Ovary (tissue), 10 donors: ENCODE results near the gene MAP3K7CL. TPM values are rescaled to one million over a fixed set of nuclear protein-coding genes. Genes with fewer than 3 reads are reported as not detected.

Source experiments
- DNase-seq, 5 donors: peaks; one replicate each; pipeline ENCODE4 v3.0.0-alpha.2; 2019 to 2020
- H3K27ac ChIP-seq, 2 donors: fragments of 200-600 bp; one replicate each; pipeline versions ENCODE4 v1.5.1 to v1.8.0; 2019 to 2022
- H3K27me3 ChIP-seq: fragments of 200-600 bp; one replicate; pipeline ENCODE4 v1.8.0; 2022
- H3K36me3 ChIP-seq: fragments of 200-600 bp; sonication (generic); one replicate; pipeline ENCODE4 v1.5.1; 2019
- H3K4me1 ChIP-seq: one replicate; pipeline ENCODE4 v1.8.1; 2013; ENCODE audit warnings: mild to moderate bottlenecking, moderate library complexity; ENCODE audit not compliant: insufficient read depth
- H3K4me3 ChIP-seq: fragments of 200-600 bp; sonication (generic); one replicate; pipeline ENCODE4 v1.5.1; 2017
- H3K9me3 ChIP-seq, 2 donors: fragments of 200-600 bp in 1 of 2; sonication (generic) in 1 of 2; one replicate each; pipeline versions ENCODE4 v1.5.1 to v1.8.1; 2013 to 2019; ENCODE audit warnings: mild to moderate bottlenecking in 1 of 2, moderate library complexity in 1 of 2
- EP300 ChIP-seq: sonication (generic); formaldehyde crosslinking; IDR thresholded peaks from one replicate; pipeline ENCODE4 v1.6.1; 2017; ENCODE audit warnings: antibody characterized with exemption
- POLR2A ChIP-seq: fragments of 450-650 bp; IDR thresholded peaks from one replicate; pipeline ENCODE4 v1.6.1; 2017; ENCODE audit warnings: antibody characterized with exemption, mild to moderate bottlenecking, moderate library complexity
- WGBS, 3 donors: extraction: QIAGEN DNeasy Blood & Tissue Kit in 1 of 3; methylation state at CpG; one replicate each; pipeline versions ENCODE4 v1.1.5 to v1.1.7; 2013 to 2017; 5-methylcytosine and 5-hydroxymethylcytosine counted together
- intact Hi-C, 4 donors: fragments of 100-400 bp; cut with DNase I; formaldehyde crosslinking; loops; one replicate each; pipeline versions ENCODE4 v1.11.0 to v1.15.1; 2022 to 2023
- long read RNA-seq, 3 donors: library from polyadenylated mRNA in 2 of 3; unstranded in 2 of 3; transcript quantifications; one replicate each; pipeline ENCODE4 v2.0.0 and lab custom pipeline, GENCODE V29; 2021 to 2026
- polyA plus RNA-seq, 2 donors: library from polyadenylated mRNA; stranded (reverse); fragments of 200-250 nt in 1 of 2; fragments of 350-450 nt in 1 of 2; fragmentation: Illumina TruSeq in 1 of 2; extraction: RNeasy Lipid Tissue Mini Kit (QIAGEN cat#74804) in 1 of 2; gene quantifications; one replicate each; pipeline ENCODE4 v1.2.3, GENCODE V29; 2013 to 2014
- total RNA-seq, 7 donors: library from RNA; depleted of rRNA in 2 of 7; stranded (reverse); fragments of >200 nt in 2 of 7; fragmentation: NEBNext Ultra II Directional in 3 of 7; extraction: Animal tissue kit (Norgen Biotek cat#: 25700) in 3 of 7; gene quantifications; one replicate each; pipeline versions ENCODE4 v1.1.0 to v1.2.4, GENCODE V29; 2016 to 2023
- TF ChIP-seq, protein P1 (sequence below), 3 donors: fragments of 450-650 bp in 2 of 3; fragments of 200-600 bp in 1 of 3; IDR thresholded peaks; one replicate each; pipeline versions ENCODE4 v1.5.1 to v1.8.0; 2016 to 2022; ENCODE audit warnings: antibody characterized with exemption in 3 of 3, mild to moderate bottlenecking in 1 of 3
- donor health status: DM: no; HTN: no; CAD: no; lungs with moderate emphysema.
- donor health status: DM: no; HTN: no; CAD: no.
- donor health status: Bipolar disorder and iron deficiency.
- donor health status: DM: yes; HTN: yes; CAD: no.
- donor health status: DM: no; HTN: no; CAD: no.
- donor health status: DM: yes; HTN: yes; CAD: no.

The MAP3K7CL gene, protein sequence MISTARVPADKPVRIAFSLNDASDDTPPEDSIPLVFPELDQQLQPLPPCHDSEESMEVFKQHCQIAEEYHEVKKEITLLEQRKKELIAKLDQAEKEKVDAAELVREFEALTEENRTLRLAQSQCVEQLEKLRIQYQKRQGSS
- total RNA-seq (1 to 10 TPM; 3.0 to 8.6 (median 4.4) TPM), polyA plus RNA-seq (10 to 100 TPM in 1 of 2 donors, 1 to 10 TPM in 1; 7.9 to 18.6 TPM)
- long read RNA-seq, donor 1, partial matches to known transcripts: 0 of 11 reads
- long read RNA-seq, donor 1, other reads (novel, unspliced or antisense): 8 of 11 reads
- long read RNA-seq, donor 2: 0 reads
- long read RNA-seq, donor 3, partial matches to known transcripts: 0 of 4 reads
- long read RNA-seq, donor 3, other reads (novel, unspliced or antisense): 4 of 4 reads

DNA sequence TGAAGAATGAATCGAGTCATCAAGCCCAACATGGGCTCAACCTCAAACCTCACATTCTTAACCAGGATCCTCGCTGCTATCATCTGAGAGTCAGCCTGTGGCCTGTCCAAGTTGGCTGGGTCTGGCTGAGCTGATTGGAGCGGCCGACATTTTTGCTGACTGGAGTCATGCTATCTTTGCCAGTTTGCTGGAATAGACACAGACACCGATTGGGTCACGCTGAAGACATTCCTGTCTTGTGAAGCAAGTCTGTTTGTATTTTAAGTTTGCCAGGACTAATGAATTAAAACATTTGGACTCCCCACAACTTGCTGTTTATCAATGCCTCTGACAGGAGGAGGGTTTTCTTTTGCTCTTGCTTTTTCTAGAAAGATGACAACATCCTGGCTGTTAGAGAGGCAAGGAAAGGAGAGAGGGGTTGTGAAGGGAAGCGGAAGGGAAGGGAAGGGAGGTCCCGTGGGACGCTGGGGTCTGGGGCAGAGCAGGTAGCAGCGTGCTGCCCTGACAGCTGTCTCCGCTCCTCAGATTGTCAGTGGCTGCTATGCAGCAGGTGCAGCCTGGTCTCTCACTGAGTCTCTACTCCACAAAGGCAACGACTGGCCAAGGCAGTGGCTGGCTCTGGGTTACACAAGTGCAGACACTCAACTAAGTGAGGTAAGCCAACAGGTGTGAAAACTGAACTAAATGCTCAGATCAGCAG is at the start of gene MAP3K7CL:
Gene MAP3K7CL, plus strand, starts transcription at position 375 of the 700 bp plus-strand sequence. CDS start 2,701 bp downstream, outside the sequence.
- TF ChIP-seq POLR2A: no peak
- TF ChIP-seq, protein P1, sequence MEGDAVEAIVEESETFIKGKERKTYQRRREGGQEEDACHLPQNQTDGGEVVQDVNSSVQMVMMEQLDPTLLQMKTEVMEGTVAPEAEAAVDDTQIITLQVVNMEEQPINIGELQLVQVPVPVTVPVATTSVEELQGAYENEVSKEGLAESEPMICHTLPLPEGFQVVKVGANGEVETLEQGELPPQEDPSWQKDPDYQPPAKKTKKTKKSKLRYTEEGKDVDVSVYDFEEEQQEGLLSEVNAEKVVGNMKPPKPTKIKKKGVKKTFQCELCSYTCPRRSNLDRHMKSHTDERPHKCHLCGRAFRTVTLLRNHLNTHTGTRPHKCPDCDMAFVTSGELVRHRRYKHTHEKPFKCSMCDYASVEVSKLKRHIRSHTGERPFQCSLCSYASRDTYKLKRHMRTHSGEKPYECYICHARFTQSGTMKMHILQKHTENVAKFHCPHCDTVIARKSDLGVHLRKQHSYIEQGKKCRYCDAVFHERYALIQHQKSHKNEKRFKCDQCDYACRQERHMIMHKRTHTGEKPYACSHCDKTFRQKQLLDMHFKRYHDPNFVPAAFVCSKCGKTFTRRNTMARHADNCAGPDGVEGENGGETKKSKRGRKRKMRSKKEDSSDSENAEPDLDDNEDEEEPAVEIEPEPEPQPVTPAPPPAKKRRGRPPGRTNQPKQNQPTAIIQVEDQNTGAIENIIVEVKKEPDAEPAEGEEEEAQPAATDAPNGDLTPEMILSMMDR (IDR thresholded peaks at IDR 0.05): no peak
- H3K27ac ChIP-seq: no peak within 1 kb of the TSS
- no peak within 1 kb of the TSS for H3K4me3 ChIP-seq
- intact Hi-C loops: no loop called here
- no peaks in the 10 kb centered on the region for H3K27me3 ChIP-seq
- DNase-seq: peak in 1 of 5 donors; percentile 28
- H3K36me3 ChIP-seq: no peaks in the 10 kb centered on the region
- 39 to 68% (median 56%) methylated on average over 12 of the region's 12 CpGs for WGBS, 3 donors
- no peaks in the 10 kb centered on the region for H3K9me3 ChIP-seq
- no peaks in the 10 kb centered on the region for H3K4me1 ChIP-seq

DNA sequence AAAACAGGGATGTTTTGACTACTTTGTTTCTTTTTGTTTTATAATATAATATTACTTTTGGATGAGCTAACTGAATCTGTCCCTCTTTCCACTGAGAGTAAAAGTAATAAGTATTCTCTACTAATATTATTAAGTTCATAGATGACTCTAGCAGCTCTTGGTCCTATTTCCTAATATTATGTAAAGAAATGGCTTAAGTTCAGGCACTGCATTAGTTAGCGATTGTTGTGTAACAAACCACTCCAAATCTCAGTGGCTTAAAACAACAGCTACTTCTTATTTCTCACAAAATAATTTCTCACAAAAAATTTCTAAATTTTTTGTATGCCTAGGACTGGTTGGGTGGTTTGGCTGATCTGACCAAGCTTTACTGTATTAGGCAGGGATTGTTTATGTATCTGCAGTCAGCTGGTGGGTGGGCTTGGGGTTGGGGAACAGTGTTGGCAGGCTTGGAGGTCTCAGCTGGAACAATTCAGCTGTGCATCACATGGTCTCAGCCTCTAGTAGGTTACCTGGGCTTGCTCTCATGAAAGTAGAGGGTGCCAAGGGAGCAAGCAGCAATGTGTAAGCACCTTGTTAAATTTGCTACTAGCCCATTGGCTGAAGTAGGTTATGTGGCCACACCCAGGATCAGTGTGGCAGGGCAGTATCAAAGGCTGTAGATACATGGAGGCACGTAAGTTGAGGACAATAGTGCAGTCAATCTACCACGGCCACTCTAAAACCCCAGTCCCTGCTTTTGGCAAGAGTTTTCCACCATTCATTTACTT is 48.2 kb upstream of the MAP3K7CL start:
- H3K36me3 ChIP-seq: no peaks in the 10 kb centered on the region
- no peak overlapping the region for H3K4me3 ChIP-seq
- intact Hi-C loops: no loop called here
- DNase-seq: no peak
- 84 to 95% (median 92%) methylated on average over 3 of the region's 3 CpGs for WGBS, 3 donors
- no peak overlapping the region for H3K27ac ChIP-seq
- H3K9me3 ChIP-seq: no peaks in the 10 kb centered on the region
- H3K27me3 ChIP-seq: no peaks in the 10 kb centered on the region
- peaks cover 10% of the 10 kb centered on the region for H3K4me1 ChIP-seq
- TF ChIP-seq, protein P1 (IDR thresholded peaks at IDR 0.05): no peak
- no peak for TF ChIP-seq EP300
- no peak for TF ChIP-seq POLR2A

DNA sequence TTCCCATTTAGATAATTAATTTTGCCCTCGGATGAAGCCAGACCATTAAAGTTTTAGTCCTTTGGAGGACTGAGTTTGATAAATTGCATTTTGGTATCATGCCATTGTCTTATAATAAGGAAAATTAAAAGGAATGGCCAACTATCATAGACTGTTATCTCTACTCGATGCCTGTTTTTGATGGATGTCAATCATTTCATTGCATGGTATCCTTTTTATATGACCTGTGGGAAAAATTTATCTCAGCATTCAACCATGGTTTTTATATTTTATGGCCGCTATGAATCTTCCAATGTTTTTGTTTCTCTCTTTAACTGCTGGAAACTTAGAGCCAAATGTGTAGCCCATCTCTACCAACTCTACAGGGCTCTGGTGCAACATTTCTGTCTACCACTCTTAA is 47.1 kb upstream of the MAP3K7CL start:
- WGBS, 3 donors: 67 to 76% (median 68%) methylated on average over 3 of the region's 3 CpGs
- no peaks in the 10 kb centered on the region for H3K36me3 ChIP-seq
- H3K4me1 ChIP-seq: peaks cover 9% of the 10 kb centered on the region
- intact Hi-C loops: no loop called here
- H3K4me3 ChIP-seq: no peak overlapping the region
- TF ChIP-seq, protein P1 (IDR thresholded peaks at IDR 0.05): no peak
- TF ChIP-seq EP300 (no peak), POLR2A (no peak)
- H3K27me3 ChIP-seq: no peaks in the 10 kb centered on the region
- DNase-seq: no peak
- no peaks in the 10 kb centered on the region for H3K9me3 ChIP-seq
- no peak overlapping the region for H3K27ac ChIP-seq

DNA sequence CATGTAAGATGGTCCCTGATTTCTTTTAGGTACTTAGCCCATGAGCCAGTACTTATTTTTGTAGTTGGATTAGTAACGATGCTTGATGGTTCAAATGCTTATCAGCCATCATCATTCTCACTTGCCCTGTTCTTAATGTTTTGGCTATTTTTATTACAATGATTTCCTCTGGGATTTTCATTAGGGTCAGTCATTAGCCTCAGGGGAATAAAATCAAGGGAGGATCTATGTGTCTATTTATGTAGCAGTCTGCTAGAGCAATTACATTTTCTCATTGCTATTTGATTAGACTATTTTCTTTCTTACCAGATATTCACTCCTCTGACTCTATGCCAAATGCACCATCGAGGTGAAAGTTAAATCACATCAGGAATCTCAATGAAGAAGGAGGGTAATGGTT is 46.1 kb upstream of the MAP3K7CL start:
- no peak overlapping the region for H3K27ac ChIP-seq
- no peaks in the 10 kb centered on the region for H3K27me3 ChIP-seq
- intact Hi-C loops: no loop called here
- H3K4me3 ChIP-seq: no peak overlapping the region
- no peak for DNase-seq
- no peaks in the 10 kb centered on the region for H3K9me3 ChIP-seq
- H3K4me1 ChIP-seq: peaks cover 7% of the 10 kb centered on the region
- TF ChIP-seq, protein P1 (IDR thresholded peaks at IDR 0.05): no peak
- no peak for TF ChIP-seq POLR2A
- TF ChIP-seq EP300: no peak
- WGBS, 3 donors: 52 to 63% (median 57%) methylated on average over 2 of the region's 2 CpGs
- H3K36me3 ChIP-seq: no peaks in the 10 kb centered on the region
